GM21390 (cell line): ENCODE data around the gene PLAC8.
"Not testable (repeated sequence)": the region's sequence is repeated elsewhere in the genome, so short reads cannot be mapped to it uniquely, and the experiment has no call there.

Experiments
- ATAC-seq: cut with Tn5 transposase; IDR thresholded peaks from one replicate; pipeline ENCODE4 v1.9.1; 2021; ENCODE audit not compliant: unreplicated experiment

PLAC8 gene, protein sequence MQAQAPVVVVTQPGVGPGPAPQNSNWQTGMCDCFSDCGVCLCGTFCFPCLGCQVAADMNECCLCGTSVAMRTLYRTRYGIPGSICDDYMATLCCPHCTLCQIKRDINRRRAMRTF

DNA sequence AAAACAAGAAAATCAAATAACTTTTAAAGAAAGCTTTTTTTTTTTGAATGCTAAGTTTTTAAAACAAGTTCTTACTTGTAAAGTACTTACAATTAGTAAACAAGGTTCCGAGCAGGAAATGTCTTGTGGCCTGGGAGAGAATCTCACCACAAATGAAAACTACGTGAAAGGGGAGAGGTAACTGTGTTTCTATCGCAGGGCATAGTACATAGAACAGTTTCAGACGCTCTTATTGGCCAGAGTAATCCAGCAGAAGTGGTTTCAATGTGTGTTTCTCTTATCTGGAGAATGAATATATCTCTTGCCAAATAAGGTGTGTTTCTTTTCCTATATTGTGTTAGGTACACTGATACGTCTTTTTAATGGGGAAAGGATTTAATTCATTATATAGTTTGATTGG, at the start of gene PLAC8:
Gene PLAC8 (minus strand): TSS at position 154 of the 400 bp plus-strand sequence. CDS start 6,808 bp downstream, outside the sequence.
- ATAC-seq, result peak; percentile 44

DNA sequence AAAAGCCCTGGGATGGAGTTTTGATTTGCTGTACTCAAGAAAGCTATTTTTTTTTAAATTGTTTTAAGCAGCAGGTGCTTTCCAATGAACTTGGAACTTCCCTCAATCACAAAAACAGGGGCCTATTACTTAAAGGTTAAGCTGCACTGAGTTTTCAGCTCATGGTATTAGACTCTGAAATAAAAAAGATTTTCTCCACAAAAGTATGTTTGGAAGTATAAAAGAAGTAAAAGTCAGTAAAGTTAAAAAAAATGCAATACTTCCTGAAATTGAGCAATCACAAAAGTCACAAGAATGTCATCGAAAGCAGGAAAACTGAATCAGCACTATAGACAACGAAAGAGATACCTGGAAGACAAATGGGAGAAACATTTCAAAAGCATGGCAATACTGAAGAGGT, 38.9 kb upstream of the PLAC8 start:
- no peak for ATAC-seq

DNA sequence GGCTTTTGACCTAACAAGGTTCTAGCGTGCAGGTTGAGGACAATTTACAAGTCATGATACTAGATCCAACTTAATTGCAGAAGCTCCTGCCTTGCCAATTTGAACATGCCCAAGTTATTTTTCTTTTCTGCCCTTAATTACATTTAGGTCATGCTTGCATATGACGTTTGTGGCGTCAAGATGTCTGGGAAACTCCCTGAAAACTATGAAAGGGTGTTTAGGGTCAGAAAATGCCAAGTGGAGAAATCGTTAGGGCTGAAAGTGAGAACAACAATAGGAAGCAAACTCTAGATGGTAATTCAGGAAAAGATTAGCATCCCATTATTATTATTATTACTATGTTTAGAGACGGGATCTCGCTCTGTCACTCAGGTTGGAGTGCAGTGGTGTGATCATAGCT, 38.2 kb upstream of the PLAC8 start:
- no peak for ATAC-seq

DNA sequence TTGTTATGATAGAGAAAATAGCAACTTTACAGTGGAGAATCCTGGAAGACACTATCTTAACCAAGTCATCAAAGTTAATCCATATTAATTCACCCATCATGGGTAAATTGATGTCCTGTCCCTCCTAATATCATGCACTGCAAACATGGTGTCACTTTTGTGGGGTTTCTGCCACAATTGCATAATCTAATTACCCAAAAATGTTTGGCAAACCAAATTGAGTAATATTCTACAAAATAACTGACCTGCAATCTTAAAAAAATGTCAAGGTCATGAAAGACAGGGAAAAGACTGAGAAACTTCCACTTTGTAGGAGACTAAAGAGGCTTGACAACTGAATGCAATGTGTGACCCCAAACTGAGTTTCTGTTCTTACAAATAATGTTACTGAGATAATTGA, 37.1 kb upstream of the PLAC8 start:
- no peak for ATAC-seq

DNA sequence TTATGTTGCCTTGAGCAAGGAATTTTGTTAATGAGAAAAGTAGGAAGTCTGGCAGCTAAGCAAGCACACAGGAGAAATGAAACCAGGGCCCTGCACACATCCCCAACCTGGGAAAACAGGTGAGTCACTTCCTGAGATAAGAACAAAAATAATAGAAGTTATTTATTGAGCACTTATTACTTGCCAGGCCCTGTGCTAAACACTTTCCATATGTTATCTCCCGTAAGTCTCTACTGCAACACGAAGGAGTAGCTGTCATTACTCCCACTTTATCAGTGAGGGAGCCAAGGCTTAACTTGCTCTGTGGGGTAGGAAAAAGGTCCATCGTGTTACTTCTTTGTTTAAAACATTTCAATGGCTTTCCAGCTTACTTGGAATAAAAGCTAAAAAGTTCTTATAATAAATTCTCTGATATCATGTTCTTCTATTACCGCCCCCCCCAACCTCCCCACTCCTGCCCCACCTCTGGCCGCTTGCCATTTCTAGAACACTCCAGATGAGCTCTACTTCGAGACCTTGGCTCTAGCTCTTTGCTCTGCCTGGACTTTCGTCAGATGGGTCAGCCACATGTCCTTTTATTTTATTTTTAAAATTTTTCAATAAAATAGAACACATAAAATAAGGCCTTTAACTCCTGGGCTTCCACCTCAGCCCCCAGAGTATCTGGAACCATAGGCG, 36.3 kb upstream of the PLAC8 start:
- ATAC-seq, result no peak

DNA sequence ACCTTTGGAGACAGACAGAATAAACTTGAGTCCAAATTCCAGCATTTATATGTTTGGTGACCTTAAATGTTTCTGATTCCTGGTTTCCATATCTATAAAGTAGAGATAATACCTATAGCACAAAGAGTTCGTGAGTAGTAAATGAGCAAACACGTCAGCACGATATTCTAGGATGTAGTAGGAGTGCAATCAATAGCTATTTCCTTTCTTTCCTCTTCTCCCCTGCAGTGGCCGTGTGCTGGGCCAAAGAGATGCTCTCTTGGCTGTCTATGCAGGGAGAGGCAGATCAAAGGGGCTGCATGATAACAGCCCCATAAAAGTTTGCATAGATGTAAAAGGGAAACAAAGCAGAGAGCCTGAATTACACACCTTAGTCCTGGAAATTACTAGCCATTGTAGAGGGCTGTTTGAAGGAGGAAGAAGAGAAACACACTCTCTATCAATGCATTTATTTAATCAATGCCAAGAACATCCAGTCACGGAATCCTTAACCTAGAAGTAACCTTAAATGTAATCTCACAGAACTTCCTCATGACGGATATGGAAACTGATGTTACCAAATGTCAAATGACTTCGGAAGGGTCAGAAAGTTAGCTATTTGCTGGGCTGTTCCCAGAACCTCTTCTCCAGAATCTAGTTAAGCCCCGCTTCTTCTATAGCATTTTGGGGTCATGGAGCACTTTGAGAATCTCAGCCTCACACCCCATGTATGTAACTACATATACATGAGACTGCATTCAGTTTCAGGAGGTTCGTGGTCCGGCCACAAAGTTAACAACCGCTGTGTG, 35.5 kb upstream of the PLAC8 start:
- ATAC-seq, result no peak

DNA sequence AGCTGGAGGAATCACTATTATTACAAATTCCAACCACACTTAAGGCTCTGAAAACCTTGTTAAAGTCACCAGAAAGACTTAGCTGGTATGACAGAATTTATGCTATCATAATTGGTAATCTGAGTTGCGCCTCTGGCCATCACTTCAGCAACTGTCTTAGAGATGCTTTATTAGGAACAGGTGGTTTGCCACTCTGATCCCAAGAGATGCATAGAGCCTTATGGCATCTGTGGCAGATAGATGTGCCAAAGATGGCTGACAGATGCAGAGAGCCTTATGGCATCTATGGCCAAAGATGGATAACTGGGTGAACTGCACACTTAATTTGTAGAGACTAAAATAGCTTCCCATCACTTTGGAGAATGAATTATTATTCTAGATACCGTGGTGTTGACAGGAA, 32.3 kb upstream of the PLAC8 start:
- ATAC-seq, result no peak

DNA sequence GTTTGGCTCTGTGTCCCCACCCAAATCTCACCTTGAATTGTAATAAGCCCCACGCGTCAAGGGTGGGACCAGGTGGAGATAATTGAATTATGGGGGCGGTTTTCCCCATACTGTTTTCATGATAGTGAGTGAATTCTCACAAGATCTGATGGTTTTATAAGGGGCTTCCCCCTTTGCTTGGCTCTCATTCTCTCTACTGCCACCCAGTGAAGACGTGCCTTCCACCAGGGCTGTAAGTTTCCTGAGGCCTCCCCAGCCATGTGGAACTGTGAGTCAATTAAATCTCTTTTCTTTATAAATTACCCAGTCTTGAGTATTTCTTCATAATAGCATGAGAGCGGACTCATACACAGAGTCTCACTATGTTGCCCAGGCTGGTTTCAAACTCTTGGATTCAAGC, 31.2 kb upstream of the PLAC8 start:
- not testable (repeated sequence) for ATAC-seq

DNA sequence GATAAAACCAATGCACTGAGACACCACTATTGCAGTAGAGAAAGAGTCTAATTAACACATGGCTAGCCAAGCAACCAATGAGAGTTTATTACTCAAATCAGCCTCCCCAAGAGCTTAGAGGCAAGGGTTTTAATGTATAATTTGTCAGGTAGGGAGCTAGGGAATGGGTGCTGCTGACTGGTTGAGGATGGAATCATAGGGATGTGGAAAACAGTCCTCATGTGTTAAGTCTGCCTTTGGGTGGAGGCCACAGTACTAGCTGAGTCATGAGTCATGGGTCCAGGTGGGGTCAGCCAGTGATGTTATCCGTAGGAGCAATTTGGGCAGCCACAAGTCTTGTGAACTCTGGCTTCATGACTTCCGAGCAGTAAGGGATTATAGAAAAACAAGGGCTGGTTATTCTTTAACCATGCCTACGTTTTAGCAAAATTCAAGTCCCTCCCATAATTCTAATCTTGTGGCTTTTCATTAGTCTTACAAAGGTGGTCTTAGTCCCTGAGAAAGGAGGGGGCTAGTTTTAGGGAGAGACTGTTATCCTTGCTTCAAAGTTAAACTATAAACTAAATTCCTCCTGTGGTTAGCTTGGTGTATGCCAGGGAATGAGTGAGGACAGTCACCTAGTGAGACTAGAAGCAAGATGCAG, 25.1 kb upstream of the PLAC8 start:
- ATAC-seq, result no peak

DNA sequence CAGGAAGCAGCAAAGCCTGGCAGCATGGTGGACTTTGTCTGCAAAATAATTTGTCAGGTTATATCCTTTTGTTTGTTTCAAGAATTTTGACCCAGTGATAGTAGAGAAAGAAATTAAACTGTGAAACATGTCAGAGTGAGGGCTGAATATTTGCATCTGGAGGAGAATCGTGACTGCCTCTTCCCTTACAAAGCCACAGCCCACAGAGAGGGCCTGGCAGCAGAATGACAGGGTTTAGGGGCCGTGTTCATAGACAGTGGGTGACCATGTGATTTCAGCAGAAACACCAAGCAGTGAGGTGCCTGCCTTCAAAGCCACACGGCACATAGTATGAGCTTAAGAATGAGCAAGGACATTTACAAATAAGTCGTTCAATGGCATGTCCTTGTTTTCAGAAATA, 24.4 kb upstream of the PLAC8 start:
- ATAC-seq, result no peak

DNA sequence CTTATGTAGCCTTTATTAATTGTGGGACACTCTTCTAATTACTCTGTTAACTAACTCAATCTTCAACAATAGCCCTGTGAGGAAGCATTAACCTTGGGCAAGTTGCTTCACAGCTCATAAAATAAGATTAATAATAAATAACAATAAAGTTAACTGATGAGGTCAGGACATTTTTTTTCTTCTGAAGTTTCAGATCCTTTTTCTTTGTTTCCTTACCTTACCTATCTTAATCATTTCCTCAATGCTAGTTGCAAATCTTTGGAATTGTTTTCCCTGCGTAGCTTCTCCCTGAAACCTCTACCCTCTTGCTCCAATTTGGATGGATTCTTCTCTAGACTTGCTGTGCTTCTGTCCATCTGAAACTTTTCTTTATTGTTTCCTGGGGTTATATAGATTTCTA, 17.5 kb upstream of the PLAC8 start:
- no peak for ATAC-seq

DNA sequence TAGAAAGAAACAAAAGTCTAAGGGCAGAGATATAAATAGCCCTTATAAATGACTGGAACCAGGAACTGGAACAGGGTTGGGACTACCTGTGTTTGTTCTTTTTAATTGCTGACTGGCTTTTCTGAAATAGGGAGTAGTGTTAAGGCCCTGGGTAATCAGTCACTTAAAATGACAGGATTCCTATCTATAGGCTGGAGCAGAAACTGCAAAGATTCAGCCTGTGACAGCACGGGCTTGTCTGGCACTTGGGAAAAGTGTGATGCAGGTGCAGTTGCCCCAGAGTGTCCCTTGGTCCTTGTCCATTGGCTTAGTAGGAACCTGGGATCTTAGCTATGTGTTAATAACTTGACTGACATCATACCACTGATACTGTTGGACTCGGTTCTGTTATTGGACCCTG, 14.7 kb upstream of the PLAC8 start:
- ATAC-seq, result no peak

DNA sequence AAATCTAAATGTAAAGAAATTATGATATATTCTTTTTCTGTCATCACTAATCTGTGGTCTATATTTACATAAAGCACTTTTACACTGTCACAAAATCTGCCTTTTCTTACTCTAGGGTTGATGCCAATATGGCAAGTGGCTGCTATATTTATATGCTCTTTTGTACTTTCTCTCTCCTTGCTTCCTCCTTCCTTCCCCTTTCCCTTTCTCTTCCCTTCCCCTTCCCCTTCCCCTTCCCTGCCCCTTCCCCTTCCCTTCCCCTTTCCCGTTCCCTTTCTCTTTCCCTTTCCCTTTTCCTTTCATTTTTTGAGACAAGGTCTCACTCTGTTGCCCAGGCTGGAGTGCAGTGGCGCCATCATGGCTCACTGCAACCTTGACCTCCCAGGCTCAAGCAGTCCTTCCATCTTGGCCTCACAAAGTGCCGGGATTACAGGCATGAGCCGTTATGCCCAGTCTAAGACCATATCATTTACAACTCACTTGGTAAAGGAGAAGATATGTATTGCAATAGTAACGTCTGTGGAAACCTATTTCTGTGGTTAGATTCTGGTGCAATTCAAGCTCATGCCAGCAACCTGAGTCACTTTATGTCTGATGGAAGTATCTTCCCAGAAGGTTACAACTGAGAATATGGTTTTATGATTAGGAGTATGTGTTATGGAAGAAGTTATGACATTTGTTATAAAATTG, 13.9 kb upstream of the PLAC8 start:
- no peak for ATAC-seq

DNA sequence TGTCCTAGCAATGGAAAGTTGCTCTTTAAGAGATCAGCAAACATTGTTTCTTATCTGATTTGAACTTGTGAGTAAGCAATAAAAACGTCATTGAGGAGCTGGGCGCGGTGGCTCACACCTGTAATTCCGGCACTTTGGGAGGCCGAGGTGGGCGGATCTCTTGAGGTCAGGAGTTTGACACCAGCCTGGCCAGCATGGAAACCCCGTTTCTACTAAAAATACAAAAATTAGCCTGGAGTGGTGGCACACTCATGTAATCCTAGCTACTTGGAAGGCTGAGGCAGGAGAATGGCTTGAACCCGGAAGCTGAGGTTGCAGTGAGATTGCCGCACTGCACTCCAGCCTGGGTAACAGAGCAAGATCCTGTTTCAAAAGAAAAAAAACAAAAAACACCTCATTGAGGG, 11.2 kb upstream of the PLAC8 start:
- ATAC-seq, result no peak

DNA sequence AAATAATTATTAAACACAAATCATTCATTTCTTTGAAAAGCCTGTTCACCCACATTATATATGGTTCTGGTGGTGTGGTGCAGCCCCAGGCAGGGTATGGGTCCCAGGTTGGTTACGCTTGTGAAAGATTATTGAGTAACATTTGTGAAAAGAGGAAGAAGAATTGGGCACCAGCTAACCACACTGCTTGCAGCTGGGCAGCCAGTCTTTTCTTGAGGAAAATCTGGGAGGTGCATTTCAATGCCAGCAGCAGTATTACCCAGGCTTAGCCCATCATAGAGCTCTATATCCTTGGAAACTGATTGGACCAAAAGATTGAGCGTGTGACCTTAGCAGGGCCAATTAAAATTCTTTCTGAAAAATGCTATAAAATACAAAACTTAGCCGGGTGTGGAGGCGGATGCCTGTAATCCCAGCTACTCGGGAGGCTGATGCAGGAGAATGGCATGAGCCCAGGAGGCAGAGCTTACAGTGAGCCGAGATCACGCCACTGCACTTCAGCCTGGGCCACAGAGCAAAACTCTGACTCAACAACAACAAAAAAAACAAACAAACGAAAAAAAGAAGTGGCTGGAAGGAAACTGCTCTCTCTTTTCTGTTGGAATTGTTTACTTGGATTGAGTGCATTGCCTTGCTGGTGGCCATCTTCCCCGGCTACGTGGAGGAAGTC, 9.7 kb upstream of the PLAC8 start:
- ATAC-seq, result no peak

DNA sequence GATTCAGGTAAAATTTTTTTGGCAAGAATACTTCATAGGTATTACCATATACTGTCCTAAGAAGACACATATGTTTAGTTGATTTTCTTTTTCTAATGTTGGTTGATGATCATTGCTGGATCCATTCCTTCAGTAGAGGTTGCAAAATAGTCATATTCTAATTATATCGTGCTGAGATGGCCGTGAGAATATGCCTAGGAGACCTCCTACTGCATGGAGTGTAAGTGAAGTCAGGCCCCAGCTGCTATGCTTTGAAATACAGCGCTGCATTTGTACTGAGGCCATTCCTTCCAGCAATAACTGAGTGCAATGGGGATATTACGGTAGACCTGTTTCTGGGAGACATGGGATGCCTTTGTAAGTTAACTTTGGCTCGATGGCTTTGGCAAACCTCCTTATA, 6.7 kb upstream of the PLAC8 start:
- ATAC-seq, result no peak

DNA sequence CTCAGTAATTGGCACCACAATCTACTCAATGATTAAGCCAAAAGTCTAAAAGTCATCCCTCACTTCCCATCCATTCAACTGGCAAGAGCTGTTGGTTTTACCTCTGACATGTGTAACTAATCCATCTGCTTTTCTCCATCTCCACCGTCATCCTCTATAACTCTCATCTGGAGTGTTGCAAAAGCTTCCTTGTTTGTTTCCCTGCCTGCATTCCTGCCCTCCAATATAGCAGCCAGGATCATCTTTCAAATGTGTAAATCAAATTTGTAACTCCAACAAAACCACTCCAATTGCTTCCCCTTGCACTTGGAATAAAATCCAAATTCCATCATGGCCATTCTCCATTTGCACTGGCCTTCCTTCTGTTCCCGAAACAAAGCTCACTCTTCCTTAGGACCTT, 4.3 kb upstream of the PLAC8 start:
- no peak for ATAC-seq

DNA sequence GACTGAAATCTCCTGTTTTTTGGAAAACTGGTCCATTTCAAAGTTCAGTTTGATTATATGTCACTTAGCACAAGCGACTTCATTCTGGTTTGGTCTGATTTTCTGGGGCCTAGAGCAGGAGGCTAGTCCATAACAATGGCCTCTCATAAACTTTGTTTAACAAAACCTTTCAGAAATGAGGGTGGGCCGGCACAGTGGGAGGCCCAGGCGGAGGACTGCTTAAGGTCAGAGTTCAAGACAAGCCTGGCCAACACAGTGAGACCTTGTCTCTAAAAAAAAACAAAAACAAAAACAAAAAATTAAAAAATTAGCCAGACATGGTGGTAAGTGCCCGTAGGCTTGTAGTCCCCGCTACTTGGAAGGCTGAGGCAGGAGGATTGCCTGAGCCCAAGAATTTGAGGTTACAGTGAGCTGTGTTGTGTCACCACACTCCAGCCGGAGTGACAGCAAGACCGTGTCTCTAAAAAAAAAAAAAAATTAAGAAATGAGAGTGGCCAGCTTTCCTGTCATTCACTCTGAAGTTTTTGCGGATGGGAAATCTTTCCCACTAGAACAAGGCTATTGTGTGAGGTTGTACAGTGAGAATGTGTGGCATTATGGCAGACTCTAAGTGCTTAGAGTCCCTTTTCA, 1.2 kb upstream of the PLAC8 start:
- no peak for ATAC-seq

DNA sequence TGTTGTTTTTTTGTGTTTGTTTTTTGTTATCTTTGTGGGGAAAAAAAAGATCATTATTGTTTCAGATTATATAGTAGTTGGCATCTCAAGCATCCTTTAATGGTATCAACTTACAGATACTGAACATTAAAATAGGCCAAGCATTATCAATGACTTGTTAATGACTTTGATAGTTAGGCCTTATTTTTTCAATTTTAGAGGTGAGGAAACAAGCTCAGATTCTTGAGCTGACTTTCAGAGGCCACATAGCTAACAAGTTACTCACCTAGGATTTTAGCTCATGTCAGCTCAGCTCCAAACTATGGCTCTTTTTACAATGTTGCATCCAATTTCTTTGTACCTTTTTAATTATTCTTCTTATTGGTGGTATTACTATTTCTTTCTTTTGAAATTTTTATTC, 471 bp upstream of the PLAC8 start:
- ATAC-seq, result no peak

DNA sequence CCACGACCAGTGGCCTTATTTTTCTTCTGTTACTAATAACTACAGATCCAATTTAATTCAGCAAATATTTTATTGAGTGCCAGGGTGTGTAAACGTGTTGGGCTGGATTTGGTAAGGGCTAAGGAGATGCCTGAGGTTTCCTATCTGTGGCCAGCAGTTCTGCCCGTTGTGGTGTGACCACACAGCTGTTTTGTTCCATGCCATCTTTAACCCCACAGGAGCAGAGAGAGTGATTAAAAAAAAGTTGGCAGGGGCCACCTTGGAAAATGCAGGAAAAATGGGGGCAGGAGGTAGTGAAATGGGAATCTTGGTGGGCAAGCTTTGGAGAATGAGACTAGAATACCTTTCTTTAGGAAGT, 1.1 kb downstream of the PLAC8 start:
- ATAC-seq, result no peak
